GM23248 (cell line): ENCODE data around the gene SLC49A4. TPM values are rescaled to one million over a fixed set of nuclear protein-coding genes. Genes with fewer than 3 reads are reported as not detected.

Experiments
- DNase-seq: peaks from one replicate; pipeline ENCODE4 v3.0.0-alpha.2; 2015
- H2AFZ ChIP-seq: fragments of 200-600 bp; sonication (generic); 2 replicates; pipeline ENCODE4 v1.6.1; 2016; ENCODE audit warnings: antibody characterized with exemption
- H3F3A ChIP-seq: fragments of 200-600 bp; sonication (generic); 2 replicates; pipeline ENCODE4 v1.6.1; 2016; ENCODE audit warnings: mild to moderate bottlenecking, antibody characterized with exemption, mixed run types; ENCODE audit not compliant: insufficient read depth
- H3K27ac ChIP-seq: fragments of 200-600 bp; sonication (generic); 2 replicates; pipeline ENCODE4 v1.5.1; 2016; ENCODE audit warnings: mild to moderate bottlenecking
- H3K27me3 ChIP-seq: fragments of 200-600 bp; sonication (generic); replicated peaks from 2 replicates; pipeline ENCODE4 v1.6.1; 2016; ENCODE audit warnings: mild to moderate bottlenecking; ENCODE audit not compliant: insufficient read depth
- H3K36me3 ChIP-seq: fragments of 200-600 bp; sonication (generic); 2 replicates; pipeline ENCODE4 v1.6.1; 2016; ENCODE audit warnings: low read depth, mild to moderate bottlenecking
- H3K4me1 ChIP-seq: fragments of 200-600 bp; sonication (generic); 2 replicates; pipeline ENCODE4 v1.6.1; 2016; ENCODE audit warnings: mild to moderate bottlenecking; ENCODE audit not compliant: insufficient read depth
- H3K4me2 ChIP-seq: fragments of 200-600 bp; sonication (generic); one replicate; pipeline ENCODE4 v1.6.1; 2016; ENCODE audit warnings: mild to moderate bottlenecking; ENCODE audit not compliant: unreplicated experiment
- H3K4me3 ChIP-seq: fragments of 200-600 bp; sonication (generic); 2 replicates; pipeline ENCODE4 v1.5.1; 2016; ENCODE audit warnings: mild to moderate bottlenecking
- H3K79me2 ChIP-seq: fragments of 200-600 bp; sonication (generic); 2 replicates; pipeline ENCODE4 v1.6.1; 2016; ENCODE audit warnings: mild to moderate bottlenecking; ENCODE audit not compliant: insufficient read depth
- H3K9ac ChIP-seq: fragments of 200-600 bp; sonication (generic); 2 replicates; pipeline ENCODE4 v1.6.1; 2016; ENCODE audit warnings: mild to moderate bottlenecking
- H3K9me2 ChIP-seq: fragments of 200-600 bp; sonication (generic); 2 replicates; pipeline ENCODE4 v1.6.1; 2016; ENCODE audit warnings: mixed run types, mild to moderate bottlenecking, moderate library complexity; ENCODE audit not compliant: insufficient read depth
- H3K9me3 ChIP-seq: fragments of 200-600 bp; sonication (generic); one replicate; pipeline ENCODE4 v1.6.1; 2017; ENCODE audit warnings: low read depth
- H4K20me1 ChIP-seq: fragments of 200-600 bp; sonication (generic); 2 replicates; pipeline ENCODE4 v1.6.0; 2016; ENCODE audit not compliant: insufficient read depth
- EZH2 ChIP-seq: fragments of 200-600 bp; sonication (generic); IDR thresholded peaks from 2 replicates; pipeline ENCODE4 v1.6.1; 2018; ENCODE audit warnings: antibody characterized with exemption, mild to moderate bottlenecking; ENCODE audit not compliant: insufficient read depth, poor library complexity, severe bottlenecking
- EZH2phosphoT487 ChIP-seq: fragments of 200-600 bp; sonication (generic); IDR thresholded peaks from 2 replicates; pipeline ENCODE4 v1.6.1; 2018; ENCODE audit warnings: antibody characterized with exemption, moderate library complexity, mild to moderate bottlenecking, low read depth; ENCODE audit not compliant: insufficient read depth
- WGBS, 2 experiments: methylation state at CpG; one replicate each; pipeline ENCODE4 v1.1.6; 2015 to 2017; ENCODE audit warnings: low lambda C conversion rate in 2 of 2, low coverage in 1 of 2; ENCODE audit errors: missing lambda C conversion rate in 2 of 2; 5-methylcytosine and 5-hydroxymethylcytosine counted together
- in situ Hi-C: fragments of 300-500 bp; cut with MboI; formaldehyde crosslinking; loops from 2 replicates; pipeline ENCODE4 v1.15.0; 2020
- polyA plus RNA-seq: library from polyadenylated mRNA; unstranded; fragments of >200 nt; fragmentation: Nextera tagmentation; extraction: Ambion mirVana; gene quantifications from 2 replicates; pipeline ENCODE4 v1.2.1, GENCODE V29; 2016
- total RNA-seq: library from RNA; depleted of rRNA; stranded (reverse); fragments of >200 nt; shearing (Covaris generic); gene quantifications from 2 replicates; pipeline ENCODE4 v1.2.3, GENCODE V29; 2014

SLC49A4 gene
- total and polyA plus RNA-seq, 2 experiments from 2014 or later = 13.3 to 24.6 TPM

GRCh38 chr3:122898298-122898697 is 103.4 kb downstream of the SLC49A4 start:
- Histone ChIP-seq H3K27ac (no peak overlapping the region), H3K79me2 (no peaks in the 10 kb centered on the region), H3K4me3 (no peak overlapping the region), H3K36me3 (no peaks in the 10 kb centered on the region), H3K4me2 (no peak overlapping the region), H3K27me3 (peaks cover 18% of the 10 kb centered on the region; the same call in 1 of the 2 replicates), H2AFZ (no peak overlapping the region), H3K9me3 (no peaks in the 10 kb centered on the region), H4K20me1 (no peaks in the 10 kb centered on the region), H3K9ac (no peak overlapping the region), H3K9me2 (no peaks in the 10 kb centered on the region), H3K4me1 (no peaks in the 10 kb centered on the region), H3F3A (no peaks in the 10 kb centered on the region)
- DNase-seq = no peak
- no peak for TF ChIP-seq EZH2
- TF ChIP-seq EZH2phosphoT487 = no peak
- 48 to 55% methylated on average over 4 of the region's 4 CpGs for WGBS, 2 experiments
- in situ Hi-C loops = no loop called here

GRCh38 chr3:122902326-122902725 is 107.5 kb downstream of the SLC49A4 start:
- no peaks in the 10 kb centered on the region for H3K4me1 ChIP-seq
- WGBS, 2 experiments = 60 to 74% methylated on average over 2 of the region's 2 CpGs
- peaks cover 21% of the 10 kb centered on the region for H3K27me3 ChIP-seq
- no peaks in the 10 kb centered on the region for H4K20me1 ChIP-seq
- no peaks in the 10 kb centered on the region for H3F3A ChIP-seq
- in situ Hi-C loops = no loop called here
- DNase-seq = no peak
- no peak overlapping the region for H3K4me2 ChIP-seq
- no peak overlapping the region for H3K9ac ChIP-seq
- no peaks in the 10 kb centered on the region for H3K9me2 ChIP-seq
- TF ChIP-seq EZH2 (no peak), EZH2phosphoT487 (no peak)
- no peaks in the 10 kb centered on the region for H3K36me3 ChIP-seq
- H2AFZ ChIP-seq = no peak overlapping the region
- no peaks in the 10 kb centered on the region for H3K9me3 ChIP-seq
- H3K4me3 ChIP-seq = no peak overlapping the region
- no peak overlapping the region for H3K27ac ChIP-seq
- no peaks in the 10 kb centered on the region for H3K79me2 ChIP-seq

GRCh38 chr3:122903171-122903570 is 108.3 kb downstream of the SLC49A4 start:
- Histone ChIP-seq H4K20me1 (no peaks in the 10 kb centered on the region), H3K4me1 (no peaks in the 10 kb centered on the region), H3K27me3 (peaks cover 18% of the 10 kb centered on the region), H3K79me2 (no peaks in the 10 kb centered on the region), H3K4me2 (no peak overlapping the region), H3K36me3 (no peaks in the 10 kb centered on the region), H3K9ac (no peak overlapping the region), H3K9me2 (no peaks in the 10 kb centered on the region), H3F3A (no peaks in the 10 kb centered on the region), H2AFZ (no peak overlapping the region), H3K9me3 (no peaks in the 10 kb centered on the region), H3K27ac (no peak overlapping the region), H3K4me3 (no peak overlapping the region)
- in situ Hi-C loops = no loop called here
- WGBS, 2 experiments = 59 to 70% methylated on average over 4 of the region's 4 CpGs
- no peak for TF ChIP-seq EZH2phosphoT487
- no peak for TF ChIP-seq EZH2
- DNase-seq = no peak

- H4K20me1 ChIP-seq = no peaks in the 10 kb centered on the region
- H3K79me2 ChIP-seq = no peaks in the 10 kb centered on the region
- no peak overlapping the region for H2AFZ ChIP-seq
- 71 to 75% methylated on average over 4 of the region's 4 CpGs for whole genome bisulfite sequencing, 2 experiments
- DNase-seq = no peak
- H3K4me3 ChIP-seq = no peak overlapping the region
- H3K36me3 ChIP-seq = no peaks in the 10 kb centered on the region
- H3F3A ChIP-seq = no peaks in the 10 kb centered on the region
- H3K4me2 ChIP-seq = no peak overlapping the region
- H3K27ac ChIP-seq = no peak overlapping the region
- in situ Hi-C loops = no loop called here
- peaks cover 13% of the 10 kb centered on the region; the same call in 1 of the 2 replicates for H3K27me3 ChIP-seq
- no peak for TF ChIP-seq EZH2phosphoT487
- no peak for TF ChIP-seq EZH2
- H3K4me1 ChIP-seq = no peaks in the 10 kb centered on the region
- H3K9ac ChIP-seq = no peak overlapping the region
- no peaks in the 10 kb centered on the region for H3K9me3 ChIP-seq
- H3K9me2 ChIP-seq = no peaks in the 10 kb centered on the region
Observed at GRCh38 chr3:122907471-122907870, 112.6 kb downstream of the SLC49A4 start.

DNA sequence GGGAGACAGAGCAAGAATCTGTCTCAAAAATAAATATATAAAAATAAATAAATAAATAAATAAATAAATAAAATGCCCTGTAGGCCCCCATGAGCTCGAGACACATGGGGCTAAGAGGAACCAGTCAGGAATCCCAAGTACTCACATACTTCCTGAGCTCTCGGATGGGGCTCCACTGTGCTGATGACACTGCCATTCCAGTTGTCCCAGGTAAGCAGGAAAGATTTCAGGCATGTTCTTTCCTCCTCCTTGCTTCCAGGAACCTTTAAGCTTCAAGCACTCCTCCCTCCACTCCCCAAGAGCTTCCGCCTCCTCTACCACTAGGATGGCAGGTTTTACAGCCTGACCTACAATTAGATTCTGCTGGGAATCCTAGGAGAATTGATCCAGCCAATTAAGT is 113.4 kb downstream of the SLC49A4 start:
- Histone ChIP-seq H3K9me2 (no peaks in the 10 kb centered on the region), H3K36me3 (no peaks in the 10 kb centered on the region), H3K27me3 (peaks cover 13% of the 10 kb centered on the region; the same call in 1 of the 2 replicates), H2AFZ (no peak overlapping the region), H3K9me3 (no peaks in the 10 kb centered on the region), H3F3A (no peaks in the 10 kb centered on the region), H3K4me1 (no peaks in the 10 kb centered on the region), H4K20me1 (no peaks in the 10 kb centered on the region), H3K27ac (no peak overlapping the region), H3K4me3 (no peak overlapping the region), H3K4me2 (no peak overlapping the region), H3K79me2 (no peaks in the 10 kb centered on the region), H3K9ac (no peak overlapping the region)
- TF ChIP-seq EZH2 (no peak), EZH2phosphoT487 (no peak)
- WGBS, 2 experiments = 66 to 69% methylated on average over 3 of the region's 3 CpGs
- no peak for DNase-seq
- in situ Hi-C loops = no loop called here
